Measurements from ENCODE around the gene ABCG5.

DNA sequence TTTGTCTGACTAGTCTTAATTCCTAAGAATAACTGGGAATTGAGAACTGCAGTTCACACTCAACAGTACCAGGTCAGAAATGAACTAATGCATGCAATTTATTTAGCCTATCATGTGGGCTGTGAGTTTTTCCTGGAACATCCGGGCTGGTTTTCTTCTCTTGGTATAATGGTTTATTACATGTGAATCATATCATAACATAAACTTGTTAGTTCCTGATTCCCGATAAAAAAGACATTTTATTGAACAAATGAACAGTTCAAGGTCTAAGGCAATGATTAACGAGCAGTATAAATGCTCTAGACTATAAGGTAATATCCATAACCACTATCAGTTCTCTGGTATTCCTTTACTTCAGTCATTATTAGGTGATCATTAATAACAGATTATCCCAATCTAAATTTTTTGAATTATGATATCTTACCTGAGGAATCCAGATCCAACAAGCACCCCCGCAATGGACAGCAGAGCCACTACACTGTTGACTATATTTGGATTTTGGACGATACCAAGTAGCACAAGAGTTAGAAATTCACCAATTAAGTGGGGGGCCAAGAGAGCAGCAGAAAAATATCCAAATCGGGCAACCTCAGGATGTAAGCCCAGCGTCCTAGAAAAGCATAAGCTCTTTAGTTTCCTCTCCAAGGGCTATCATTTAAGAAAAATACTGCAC lies 19.0 kb downstream of the ABCG5 start:
- TF ChIP-seq SUZ12 (IDR thresholded peaks at IDR 0.05; ENCODE audit: extremely low read depth, insufficient read depth, insufficient read length): no peak
- TF ChIP-seq YY1 (IDR thresholded peaks at IDR 0.05; ENCODE audit: insufficient read depth, insufficient read length): no peak

Data from NT2/D1 (cell line).